Measurements from ENCODE around the gene PAPOLA.
"Not testable (repeated sequence)": the region's sequence is repeated elsewhere in the genome, so short reads cannot be mapped to it uniquely, and the experiment has no call there.

PAPOLA gene

DNA sequence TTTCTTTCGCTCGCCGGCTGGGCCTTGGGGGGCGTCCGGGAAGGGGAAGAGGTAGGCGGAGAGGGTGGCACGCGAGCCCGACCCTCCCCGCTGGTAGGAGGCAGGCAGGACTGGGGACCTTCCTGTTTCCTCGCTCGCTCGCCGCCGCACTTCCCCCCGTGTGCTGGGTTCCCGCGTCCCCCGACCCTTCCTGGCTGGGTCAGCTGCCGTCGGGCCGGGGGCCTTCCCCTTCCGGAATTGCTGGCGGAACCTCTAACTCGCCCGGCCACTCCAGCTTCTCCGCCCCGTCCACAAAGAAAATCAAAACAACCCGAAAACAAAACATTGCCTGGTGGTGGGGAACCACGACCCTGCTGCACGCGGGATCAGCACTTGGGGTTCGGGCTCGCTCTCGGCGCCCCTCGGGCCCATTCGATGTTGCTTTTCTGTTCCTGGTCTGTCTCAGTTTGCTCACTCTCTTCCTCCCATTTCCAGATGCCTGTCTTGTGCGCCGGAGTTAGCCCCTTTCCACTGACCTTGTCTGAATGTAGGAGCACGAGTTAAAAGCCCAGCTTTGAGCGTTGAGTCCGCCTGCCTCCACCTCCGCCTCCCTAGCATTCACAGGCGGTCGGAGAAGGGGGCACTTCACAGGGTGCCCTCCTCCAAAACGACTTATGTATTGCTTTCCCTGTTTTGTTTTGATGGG, 581 bp downstream of the PAPOLA start:
- peak in 42 of 56 donors; percentile 26 to 78 (median 56) for DNase-seq

DNA sequence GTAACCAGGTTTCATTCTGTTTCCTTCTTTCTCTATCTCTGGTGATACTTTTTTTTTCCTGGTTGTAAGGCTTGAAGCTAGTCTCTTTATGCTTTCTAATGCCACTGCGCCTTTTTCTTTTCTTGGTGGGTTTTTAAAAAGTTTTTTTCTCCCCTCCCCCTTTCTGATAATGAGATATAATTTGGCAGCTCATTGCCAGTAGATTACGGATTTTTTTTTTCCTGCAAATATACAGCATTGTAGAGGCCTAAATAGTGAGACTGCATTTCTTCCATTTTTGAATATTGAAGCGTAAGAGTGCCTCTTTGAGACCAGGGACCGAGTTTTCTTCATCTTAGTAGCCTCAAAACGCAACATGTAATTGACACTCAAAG, 1.1 kb downstream of the PAPOLA start:
- no peak for DNase-seq

DNA sequence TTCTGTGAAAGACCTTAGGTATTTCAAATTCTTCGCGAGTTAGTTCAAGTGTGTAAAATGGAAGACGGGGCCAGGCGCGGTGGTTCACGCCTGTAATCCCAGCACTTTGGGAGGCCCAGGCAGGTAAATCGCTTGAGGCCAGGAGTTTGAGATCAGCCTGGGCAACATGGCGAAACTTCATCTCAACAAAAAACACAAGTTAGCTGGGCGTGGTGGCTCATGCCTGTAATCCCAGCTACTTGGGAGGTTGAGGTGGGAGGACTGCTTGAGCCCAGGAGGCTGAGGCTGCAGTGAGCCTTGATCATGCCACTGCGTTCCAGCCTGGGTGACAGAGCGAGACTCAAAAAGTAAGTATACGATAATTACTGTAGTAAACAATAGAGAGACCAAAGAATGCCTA, 2.2 kb downstream of the PAPOLA start:
- DNase-seq = not testable (repeated sequence)

DNA sequence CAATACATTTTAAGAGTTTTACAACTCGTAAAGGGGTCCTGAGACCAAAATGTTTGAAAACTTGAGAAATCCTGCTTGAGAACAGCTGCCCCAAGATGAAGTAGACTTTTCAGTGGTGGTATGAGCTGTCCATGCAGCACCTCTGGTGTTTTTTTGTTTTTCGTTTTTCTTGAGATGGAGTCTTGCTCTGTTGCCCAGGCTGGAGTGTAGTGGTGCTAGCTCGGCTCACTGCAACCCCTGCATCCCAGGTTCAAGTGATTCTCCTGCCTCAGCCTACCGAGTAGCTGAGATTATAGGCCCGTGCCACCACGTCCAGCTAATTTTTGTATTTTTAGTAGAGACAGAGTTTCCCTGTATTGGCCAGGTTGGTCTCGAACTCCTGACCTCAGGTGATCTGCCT, 5.5 kb downstream of the PAPOLA start:
- no peak for DNase-seq

DNA sequence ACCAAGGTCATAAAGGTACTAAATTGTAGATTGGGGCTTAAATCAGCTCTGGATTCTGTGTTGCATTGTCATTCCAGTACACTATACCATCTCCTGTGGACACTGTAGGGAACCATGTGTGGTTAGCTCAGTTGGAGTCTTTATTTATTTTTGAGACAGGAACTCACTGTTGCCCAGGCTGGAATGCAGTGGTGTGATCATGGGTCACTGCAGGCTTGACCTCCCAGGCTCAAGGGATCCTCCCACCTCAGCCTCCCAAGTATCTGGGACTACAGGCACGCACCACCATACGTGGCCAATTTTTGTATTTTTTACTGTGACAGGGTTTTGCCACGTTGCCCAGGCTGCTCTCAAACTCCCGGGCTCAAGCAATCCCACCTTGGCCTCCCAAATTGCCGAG, 6.7 kb downstream of the PAPOLA start:
- no peak for DNase-seq

DNA sequence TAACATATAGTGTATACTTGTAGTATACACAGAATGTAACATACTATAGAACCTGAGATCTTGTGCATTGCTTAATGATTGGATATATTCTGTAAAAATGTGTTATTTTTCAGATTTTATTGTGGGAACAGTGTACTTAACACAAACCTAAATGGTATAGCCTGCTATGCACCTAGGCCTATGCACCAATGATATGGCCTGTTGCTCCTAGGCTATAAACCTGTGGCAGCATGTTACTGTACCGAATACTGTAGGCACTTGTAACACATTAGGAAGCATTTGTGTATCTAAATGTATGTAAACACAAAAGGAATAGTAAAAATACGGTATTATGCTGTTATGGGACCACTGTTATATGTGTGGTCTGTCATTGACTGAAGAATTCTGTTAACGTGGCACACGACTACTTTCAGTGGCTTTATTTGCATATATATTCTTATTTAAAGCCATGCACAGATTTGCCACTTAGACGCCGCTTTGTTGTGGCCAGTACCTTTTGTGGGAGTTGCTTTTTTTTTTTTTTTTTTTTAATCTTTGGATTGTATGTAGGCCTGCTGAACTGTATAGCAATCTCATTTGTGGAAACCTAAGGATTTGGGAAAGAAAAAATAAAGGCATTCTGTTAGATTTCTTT, 7.4 kb downstream of the PAPOLA start:
- no peak for DNase-seq

DNA sequence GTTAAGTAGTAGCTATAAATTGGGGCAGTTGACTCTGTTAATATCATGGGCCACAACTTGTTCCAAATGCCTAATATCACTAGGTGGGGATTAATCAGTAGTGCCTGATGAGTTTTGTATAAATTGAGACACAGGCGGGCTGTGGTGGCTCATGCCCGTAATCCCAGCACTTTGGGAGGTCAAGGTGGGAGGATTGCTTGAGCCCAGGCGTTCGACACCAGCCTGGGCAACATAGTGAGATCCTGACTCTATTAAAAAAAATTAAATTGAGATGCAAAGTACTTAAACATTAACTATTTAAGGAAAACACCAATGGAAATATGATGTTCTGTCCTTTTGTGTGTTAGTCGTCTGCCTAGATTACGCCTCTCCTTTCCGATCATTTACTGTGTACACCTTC, 9.0 kb downstream of the PAPOLA start:
- DNase-seq = no peak

DNA sequence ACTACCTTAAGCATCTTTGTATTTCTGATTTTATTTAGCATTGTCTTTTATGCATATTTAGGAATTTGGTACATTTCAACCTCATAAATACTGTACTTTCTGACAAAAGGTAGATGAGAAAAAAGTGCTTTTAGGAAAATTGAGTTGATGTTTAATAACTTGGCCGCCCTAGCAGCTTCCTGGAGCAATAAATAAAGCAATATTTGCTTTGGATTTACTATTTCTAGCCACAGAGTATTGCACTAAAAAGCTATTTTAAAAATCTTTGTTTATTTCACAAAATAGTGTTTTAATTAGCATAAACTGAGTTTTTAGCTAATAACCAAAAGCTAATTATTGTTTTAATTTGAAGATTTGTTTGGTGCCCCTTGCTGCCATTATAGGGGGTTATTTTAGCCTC, 9.5 kb downstream of the PAPOLA start:
- no peak for DNase-seq

DNA sequence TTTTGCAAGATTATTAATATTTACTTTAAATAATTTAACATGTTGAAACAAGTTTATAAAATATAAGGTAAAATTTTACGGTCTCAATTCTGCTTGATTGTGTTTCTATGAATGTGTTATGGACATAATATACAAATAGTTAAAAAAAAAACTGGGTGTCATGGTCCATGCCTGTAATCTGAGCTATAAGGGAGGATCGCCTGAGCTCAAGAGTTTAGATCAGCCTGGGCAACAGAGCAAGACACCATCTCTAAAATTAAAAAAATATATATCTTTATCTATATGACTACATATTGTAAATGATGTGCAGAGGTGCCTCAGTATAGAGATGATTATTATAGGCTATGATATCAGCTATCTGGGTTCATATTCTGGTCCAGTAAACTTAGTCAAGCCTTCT, 9.9 kb downstream of the PAPOLA start:
- DNase-seq = no peak

DNA sequence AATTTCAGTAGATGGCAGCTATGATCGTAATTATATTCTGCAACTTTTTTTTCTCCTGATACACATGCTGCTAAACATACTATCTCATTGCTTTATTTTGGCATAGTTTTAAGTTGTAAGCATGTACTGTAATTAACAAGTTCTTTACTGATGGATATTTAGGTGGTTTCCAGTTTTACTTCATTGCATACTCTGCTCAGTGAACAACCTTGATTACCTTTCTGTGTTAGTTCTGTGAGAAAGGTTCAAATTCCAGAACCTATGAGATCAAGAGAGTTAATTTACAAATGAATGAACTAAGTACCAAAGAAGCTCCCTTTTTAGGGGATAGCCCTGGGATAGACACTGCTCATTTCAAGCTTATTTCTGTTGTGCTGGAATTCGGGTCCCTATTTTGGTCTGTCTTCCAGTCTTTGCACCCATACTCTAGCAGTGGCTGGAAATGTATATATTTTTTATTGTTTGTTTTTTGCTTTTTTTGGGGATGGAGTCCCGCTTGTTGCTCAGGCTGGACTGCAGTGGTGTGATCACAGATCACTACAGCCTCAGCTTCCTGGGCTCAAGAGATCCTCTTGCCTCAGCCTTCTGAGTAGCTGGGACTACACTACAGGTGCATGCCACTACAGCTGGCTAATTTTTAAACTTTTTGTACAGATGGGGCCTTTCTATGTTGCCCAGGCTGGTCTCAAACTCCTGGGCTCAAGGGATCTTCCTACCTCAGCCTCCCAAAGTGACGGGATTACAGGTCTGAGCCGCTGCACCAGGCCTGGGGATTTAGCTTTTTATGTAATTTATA, 10.6 kb downstream of the PAPOLA start:
- no peak for DNase-seq

DNA sequence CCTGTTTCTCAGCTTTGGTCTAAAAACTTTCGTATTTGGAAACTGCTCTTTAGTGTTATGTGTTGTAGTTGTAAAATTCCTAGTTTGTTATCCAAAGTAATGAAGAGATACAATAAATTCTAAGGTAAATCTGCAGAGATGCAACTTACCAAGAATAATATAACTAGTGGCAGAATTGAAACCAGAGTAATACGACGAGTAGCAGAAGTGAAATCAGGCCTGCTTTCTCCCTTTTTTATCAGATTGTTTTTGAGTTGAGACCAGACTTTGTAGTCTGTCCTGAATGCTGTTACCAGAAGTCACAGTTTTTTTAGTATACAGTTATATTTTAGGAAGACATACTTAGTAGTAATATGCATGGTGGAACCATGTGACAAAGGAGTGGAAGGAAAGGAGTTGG, 12.5 kb downstream of the PAPOLA start:
- no peak for DNase-seq

DNA sequence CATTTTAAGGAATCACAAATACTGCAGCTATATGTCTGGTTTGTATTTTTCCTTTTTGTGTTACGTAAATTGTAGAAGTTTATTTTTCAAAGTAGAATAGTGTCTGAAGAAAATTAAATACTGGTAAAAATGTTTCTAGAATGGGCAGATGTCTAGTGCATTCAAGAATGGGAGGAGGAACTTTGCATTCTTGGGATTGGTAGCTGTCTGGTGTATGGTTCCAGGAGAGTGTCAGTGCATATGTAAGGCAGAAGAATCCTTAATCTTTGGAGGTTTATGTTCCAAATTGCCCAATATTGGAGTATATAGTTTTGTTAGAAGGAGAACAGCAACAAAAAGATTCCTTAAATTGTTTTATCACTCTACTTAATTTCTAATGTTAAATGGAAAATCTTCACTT, 13.5 kb downstream of the PAPOLA start:
- DNase-seq = no peak

DNA sequence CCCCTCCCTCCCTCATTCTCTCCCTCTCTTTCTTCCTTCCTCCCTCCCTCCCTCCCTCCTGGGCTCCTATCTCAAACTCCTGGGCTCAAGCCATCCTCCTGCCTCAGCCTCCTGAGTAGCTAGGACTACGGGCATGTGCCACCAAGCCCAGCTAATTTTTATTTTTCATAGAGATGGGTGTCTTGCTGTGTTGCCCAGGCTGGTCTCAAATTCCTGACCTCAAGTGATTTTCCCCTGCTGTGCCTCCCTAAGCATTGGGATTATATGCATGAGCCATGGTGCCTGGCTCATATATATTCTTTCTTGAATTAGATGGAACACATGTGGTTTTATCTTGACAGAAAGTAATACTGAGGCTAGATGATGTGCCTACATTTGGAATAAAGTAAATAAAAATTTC, 14.2 kb downstream of the PAPOLA start:
- DNase-seq = no peak

DNA sequence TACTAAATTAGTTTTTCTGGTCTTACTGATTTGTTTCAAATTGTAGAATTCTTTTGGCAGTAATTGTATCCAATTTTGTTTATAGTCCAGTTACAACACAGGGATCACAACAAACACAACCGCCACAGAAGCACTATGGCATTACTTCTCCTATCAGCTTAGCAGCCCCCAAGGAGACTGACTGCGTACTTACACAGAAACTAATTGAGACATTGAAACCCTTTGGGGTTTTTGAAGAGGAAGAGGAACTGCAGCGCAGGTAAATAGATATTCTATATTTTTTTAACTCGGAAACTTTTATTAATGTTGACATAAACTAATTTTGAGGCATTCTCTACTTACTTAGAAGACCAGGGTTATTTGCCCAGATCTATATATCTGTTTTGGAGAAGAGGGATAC, 17.8 kb downstream of the PAPOLA start:
- DNase-seq = no peak

DNA sequence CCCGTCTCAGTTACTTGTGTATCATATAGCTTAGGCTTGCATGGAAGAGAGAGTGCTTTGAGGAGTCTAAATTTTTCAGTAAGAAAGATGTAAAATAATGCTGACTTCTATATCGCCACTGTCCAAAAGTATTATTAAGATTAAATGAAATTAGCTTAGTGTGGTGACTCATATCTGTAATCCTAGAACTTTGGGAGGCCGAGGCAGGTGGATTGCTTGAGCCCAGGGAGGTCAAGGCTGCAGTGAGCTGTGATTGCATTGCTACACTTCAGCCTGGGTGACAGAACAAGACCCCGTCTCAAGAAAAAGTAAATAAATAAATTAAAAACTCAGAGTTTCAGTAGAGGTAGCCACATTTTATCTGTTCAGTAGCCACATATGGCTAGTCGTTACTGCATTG, 23.3 kb downstream of the PAPOLA start:
- DNase-seq = no peak

DNA sequence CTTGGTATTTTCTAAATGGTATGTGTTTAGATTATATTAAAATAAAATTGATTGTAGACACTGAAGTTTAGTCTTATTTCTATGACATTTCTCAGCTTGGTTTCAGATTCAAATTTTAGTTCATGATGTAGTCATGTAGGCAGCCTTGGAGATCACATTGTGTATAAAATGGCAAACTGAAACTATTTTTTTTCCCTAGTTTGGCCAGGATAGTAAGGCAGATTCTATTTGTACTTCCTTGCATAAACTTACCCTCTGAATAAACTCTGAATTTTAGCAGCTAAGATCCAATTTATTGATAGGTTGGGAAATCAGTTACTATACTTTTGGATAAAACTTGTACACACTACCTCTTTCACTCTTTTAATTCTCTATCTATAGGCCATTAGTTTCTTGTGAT, 30.4 kb downstream of the PAPOLA start:
- DNase-seq = no peak

DNA sequence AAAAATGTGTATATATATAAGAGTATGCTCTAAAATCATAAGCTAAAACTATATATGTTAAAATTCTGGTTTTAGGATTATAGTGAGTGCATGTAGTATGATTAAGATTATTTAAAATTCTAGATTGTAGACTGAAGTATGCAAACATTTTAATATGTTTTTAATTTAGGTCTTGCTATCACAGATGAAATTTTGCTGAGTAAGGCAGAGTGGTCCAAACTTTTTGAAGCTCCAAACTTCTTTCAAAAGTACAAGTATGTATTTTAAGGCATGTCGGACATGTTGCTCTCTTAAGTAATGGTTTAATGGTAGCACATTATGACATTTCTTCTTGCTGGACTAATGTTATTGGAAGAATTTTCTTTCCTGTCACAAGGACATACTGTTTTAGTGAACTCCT, 34.6 kb downstream of the PAPOLA start:
- DNase-seq = no peak

DNA sequence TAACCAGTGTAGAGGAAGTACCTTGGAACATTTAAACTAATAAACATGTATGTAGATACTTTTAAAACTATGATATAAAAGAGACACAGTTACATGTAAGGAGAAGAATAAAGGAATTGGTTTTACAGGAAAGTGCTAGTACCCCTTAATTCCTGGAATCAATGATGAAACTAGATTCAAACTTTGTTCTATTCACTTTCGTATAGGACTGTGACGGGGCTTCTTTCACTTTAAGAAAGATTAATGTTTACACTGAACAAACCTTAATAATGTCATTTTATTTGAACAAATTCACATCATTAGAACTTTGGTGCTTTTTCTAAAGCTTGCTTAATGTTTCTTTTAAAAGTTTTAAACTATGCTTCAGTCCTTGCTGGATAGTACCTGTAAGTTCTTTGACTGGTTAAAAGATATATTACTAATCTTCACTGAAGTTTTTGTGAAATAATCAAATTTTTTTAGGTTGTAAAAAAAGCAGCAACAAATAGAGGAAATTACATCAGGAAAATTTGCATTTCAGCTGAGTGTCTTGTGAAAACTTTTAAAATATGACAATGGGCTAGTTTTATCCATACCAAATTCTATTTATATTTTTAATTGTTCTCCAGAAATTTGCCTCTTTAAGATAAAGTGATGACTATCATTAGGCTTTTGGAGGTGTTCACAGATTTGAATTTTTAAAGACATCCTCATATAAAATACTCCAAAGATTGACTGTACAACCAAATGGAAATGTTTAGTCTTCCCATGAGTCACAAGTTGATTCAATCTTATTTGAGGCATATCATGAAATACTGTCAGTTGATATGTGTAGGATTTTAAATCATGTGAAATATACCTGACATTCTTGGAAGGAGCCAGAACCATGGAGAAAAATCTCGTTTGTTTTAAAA, 36.2 kb downstream of the PAPOLA start:
- no peak for DNase-seq

DNA sequence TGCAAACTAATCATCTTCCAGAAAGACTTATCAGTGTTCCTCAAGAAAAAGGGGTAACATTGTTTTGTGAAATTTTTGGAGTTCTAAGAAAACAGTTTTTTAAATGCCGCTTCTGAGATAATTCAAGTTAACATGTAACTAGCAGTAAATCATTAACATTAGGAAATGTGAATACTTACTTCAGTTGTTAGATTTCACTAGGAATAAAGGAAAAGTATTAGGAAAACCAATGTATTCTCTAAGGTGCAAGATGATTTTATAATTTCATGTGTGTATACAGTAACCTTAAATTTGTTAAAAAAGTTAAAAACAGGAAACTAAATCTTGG, 36.8 kb downstream of the PAPOLA start:
- no peak for DNase-seq

DNA sequence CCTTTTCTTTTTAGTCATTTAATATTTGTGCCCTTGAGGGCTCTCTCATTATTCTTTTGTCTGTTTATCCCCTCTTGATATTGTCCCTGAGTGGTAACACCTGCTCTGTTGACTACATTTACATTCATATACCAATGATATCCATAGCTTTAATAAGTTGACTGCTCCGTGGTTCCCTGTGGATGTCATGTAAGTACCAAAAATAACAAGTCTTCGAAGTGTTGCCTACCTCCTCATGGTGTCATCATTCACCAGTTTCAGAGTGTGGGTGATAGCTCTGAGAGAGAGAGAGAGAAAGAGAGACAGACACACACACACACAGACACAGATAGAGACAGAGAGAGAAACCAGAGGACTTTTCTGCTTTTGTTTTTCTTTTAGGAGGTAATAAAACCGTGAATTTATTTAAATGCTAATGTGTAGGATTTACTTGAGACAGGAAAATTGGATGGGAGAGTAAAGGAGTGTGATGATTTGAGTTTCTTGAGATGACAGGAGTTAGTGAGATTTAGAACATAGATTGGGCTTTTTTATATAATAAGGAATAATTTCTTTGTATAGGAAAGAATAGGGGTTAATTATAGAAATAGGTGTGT, 52.2 kb downstream of the PAPOLA start:
- no peak for DNase-seq

DNA sequence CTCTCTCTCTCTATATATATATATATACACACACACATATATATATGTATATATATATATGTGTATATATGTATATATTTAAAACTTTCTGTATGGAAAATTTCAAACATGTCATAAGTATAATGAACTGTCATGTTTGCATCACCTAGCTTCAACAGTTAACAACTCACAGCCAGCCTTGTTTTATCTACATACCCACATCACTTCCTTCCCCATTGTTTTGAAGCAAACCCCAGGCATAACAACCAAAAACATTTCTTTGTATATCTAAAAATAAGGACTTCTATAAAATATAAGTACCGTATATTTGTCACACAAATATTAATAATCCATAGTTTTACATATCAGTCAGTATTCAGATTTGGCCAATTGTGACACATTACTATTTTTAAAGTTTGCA, 57.4 kb downstream of the PAPOLA start:
- DNase-seq = no peak

DNA sequence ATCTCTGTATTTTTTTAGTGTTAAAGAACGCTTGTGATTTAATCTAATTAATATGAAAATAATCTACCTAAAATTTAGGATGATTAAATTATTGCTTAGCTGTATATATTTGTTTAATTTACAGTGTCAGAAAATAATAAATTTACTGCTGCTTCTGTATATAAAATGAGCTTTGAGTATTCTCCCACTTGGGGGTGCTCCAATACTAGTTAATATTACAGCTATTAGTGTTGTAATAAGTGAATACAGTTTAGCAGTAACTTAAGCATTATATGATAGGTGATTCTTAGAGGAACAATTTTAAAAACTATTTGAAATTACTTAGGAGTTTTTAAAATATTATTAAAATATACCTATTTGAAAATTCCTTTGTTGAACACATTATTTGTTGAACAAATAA, 62.2 kb downstream of the PAPOLA start:
- DNase-seq = peak in 1 of 56 donors; percentile 12
